H7 (cell line): Measurements from ENCODE around the gene ZDHHC14. TPM values are rescaled to one million over a fixed set of nuclear protein-coding genes. Genes with fewer than 3 reads are reported as not detected.

Experiments used
- DNase-seq: peaks from one replicate; pipeline ENCODE4 v3.0.0; 2012
- H3K27me3 ChIP-seq: 2 replicates; pipeline ENCODE4 v1.6.0; 2011; ENCODE audit warnings: mild to moderate bottlenecking, low read length; ENCODE audit not compliant: control insufficient read depth, insufficient read depth
- H3K36me3 ChIP-seq: replicated peaks from 2 replicates; pipeline ENCODE4 v1.5.1; 2011; ENCODE audit warnings: low read length; ENCODE audit not compliant: control insufficient read depth, insufficient read depth
- H3K4me3 ChIP-seq: 2 replicates; pipeline ENCODE4 v1.5.1; 2011; ENCODE audit warnings: low read depth, mild to moderate bottlenecking, control low read depth, low read length, moderate library complexity; ENCODE audit not compliant: insufficient read depth
- total RNA-seq: library from RNA; depleted of rRNA; stranded (reverse); fragments of >200 nt; shearing (Covaris generic); gene quantifications from 2 replicates; pipeline ENCODE4 v1.2.3, GENCODE V29; 2014

ZDHHC14 gene
- total RNA-seq, 1 experiment from 2014 or later: 1.1 TPM

DNA sequence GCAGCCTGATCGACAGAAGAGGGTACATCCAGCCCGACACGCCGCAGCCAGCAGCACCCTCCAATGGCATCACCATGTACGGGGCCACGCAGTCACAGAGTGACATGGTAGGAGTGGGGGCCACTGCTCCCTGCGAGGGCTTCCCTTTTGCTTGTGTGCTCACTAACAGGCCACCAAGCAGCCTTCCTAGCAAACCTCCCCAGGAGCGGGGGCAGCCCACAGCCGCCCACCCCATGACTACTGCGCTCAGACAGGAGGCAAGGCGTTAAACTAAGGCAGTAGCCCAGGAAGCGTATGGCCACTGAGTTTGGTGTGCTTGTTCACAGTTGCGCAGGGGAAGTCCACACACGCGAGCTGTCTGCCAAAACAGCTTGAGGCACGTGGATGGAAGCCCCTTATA, 272.5 kb downstream of the ZDHHC14 start:
- DNase-seq: no peak
- Histone ChIP-seq H3K4me3 (no peak overlapping the region), H3K36me3 (no peaks in the 10 kb centered on the region), H3K27me3 (no peaks in the 10 kb centered on the region)

- DNase-seq: no peak
- Histone ChIP-seq H3K36me3 (no peaks in the 10 kb centered on the region), H3K4me3 (no peak overlapping the region), H3K27me3 (no peaks in the 10 kb centered on the region)
Observed at GRCh38 chr6:157655139-157655538, 274.1 kb downstream of the ZDHHC14 start.

- no peak for DNase-seq
- no peaks in the 10 kb centered on the region for H3K36me3 ChIP-seq
- no peaks in the 10 kb centered on the region for H3K27me3 ChIP-seq
- H3K4me3 ChIP-seq: no peak overlapping the region
Observed at GRCh38 chr6:157656437-157656997, 275.5 kb downstream of the ZDHHC14 start.

- H3K4me3 ChIP-seq: no peak overlapping the region
- DNase-seq: no peak
- no peaks in the 10 kb centered on the region for H3K27me3 ChIP-seq
- H3K36me3 ChIP-seq: no peaks in the 10 kb centered on the region
Observed at GRCh38 chr6:157657754-157658153, 276.8 kb downstream of the ZDHHC14 start.

DNA sequence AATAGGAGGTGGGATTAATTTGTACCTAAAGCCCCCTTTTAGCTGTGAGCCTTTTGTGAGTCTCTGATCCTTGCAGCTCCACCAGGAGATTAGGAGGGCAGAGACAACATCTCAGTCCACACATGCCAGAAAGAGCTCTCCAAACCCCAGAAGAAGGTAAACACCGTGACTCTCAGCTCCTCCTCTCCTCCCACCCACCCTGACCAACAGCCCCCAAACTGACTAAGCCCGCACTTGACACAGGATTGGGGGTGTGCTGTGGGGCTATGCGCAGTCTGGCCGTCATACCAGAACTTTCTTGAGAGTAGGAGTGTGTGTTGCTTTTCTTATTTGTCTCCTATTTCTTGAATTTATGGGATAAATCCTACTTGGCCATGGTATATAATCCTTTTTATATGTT, 277.3 kb downstream of the ZDHHC14 start:
- H3K27me3 ChIP-seq: no peaks in the 10 kb centered on the region
- no peak overlapping the region for H3K4me3 ChIP-seq
- no peak for DNase-seq
- no peaks in the 10 kb centered on the region for H3K36me3 ChIP-seq

- no peak for DNase-seq
- Histone ChIP-seq H3K36me3 (no peaks in the 10 kb centered on the region), H3K27me3 (no peaks in the 10 kb centered on the region), H3K4me3 (no peak overlapping the region)
Observed at GRCh38 chr6:157659536-157660271, 278.7 kb downstream of the ZDHHC14 start.

DNA sequence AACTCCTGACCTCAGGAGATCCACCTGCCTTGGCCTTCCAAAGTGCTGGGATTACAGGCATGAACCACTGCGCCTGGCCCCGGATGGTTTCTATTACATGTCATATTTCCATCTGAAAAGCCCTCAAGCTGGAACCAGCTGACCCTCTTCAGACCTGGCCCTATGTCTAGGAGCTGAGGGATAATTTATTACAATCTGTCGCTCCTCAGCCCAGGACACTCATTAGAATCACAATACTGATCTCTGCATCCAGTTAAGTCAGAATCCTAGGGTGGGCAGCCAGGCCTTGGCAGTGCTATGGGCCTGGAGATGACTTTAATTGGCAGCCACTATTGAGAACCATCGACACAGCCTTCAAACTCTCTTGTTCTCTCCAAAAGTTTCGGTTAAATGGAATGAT, 279.4 kb downstream of the ZDHHC14 start:
- H3K4me3 ChIP-seq: no peak overlapping the region
- H3K27me3 ChIP-seq: no peaks in the 10 kb centered on the region
- H3K36me3 ChIP-seq: no peaks in the 10 kb centered on the region
- no peak for DNase-seq

- H3K36me3 ChIP-seq: no peaks in the 10 kb centered on the region
- no peak overlapping the region for H3K4me3 ChIP-seq
- DNase-seq: no peak
- no peaks in the 10 kb centered on the region for H3K27me3 ChIP-seq
Observed at GRCh38 chr6:157661652-157662051, 280.7 kb downstream of the ZDHHC14 start.

- no peak for DNase-seq
- Histone ChIP-seq H3K27me3 (no peaks in the 10 kb centered on the region), H3K36me3 (no peaks in the 10 kb centered on the region), H3K4me3 (no peak overlapping the region)
Observed at GRCh38 chr6:157663261-157663660, 282.3 kb downstream of the ZDHHC14 start.

DNA sequence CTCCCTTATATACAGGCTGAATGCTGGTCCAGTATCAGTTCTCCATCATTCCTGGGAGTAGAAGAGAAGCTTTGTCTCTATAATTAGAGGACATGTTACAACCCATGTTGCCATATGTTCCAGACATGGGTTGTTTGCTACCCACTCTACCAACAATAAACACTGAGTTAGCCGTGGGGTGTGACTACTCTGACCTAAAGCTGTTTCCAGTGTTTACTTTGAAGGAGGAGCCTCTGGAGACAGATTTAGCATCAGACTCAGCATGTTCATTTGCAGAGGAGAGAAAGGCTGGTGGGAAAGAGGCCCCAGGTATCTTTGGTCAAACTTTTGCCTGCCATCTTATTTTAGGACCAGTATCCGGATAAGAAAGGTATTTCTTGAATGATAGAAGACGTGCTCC, 284.2 kb downstream of the ZDHHC14 start:
- Histone ChIP-seq H3K36me3 (no peaks in the 10 kb centered on the region), H3K27me3 (no peaks in the 10 kb centered on the region), H3K4me3 (no peak overlapping the region)
- no peak for DNase-seq

DNA sequence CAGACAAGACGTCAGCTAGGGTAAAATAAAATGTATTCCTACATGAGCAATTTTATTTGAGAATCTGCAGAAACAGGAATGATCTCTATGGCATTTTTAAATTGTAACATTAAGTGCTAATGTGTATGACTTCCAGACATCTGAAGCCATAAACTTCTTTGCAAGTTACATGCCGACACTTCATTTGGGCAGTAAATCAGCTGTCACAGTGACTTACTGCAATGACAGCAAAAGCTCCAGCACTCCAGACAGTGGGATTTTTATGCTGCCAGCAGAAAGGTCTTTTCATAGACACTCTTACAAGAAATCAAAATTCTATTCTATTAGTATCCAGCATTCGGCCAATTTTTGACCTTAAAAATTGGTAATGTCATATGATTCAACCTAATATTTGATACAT, 285.7 kb downstream of the ZDHHC14 start:
- Histone ChIP-seq H3K4me3 (no peak overlapping the region), H3K36me3 (no peaks in the 10 kb centered on the region), H3K27me3 (no peaks in the 10 kb centered on the region)
- DNase-seq: no peak

DNA sequence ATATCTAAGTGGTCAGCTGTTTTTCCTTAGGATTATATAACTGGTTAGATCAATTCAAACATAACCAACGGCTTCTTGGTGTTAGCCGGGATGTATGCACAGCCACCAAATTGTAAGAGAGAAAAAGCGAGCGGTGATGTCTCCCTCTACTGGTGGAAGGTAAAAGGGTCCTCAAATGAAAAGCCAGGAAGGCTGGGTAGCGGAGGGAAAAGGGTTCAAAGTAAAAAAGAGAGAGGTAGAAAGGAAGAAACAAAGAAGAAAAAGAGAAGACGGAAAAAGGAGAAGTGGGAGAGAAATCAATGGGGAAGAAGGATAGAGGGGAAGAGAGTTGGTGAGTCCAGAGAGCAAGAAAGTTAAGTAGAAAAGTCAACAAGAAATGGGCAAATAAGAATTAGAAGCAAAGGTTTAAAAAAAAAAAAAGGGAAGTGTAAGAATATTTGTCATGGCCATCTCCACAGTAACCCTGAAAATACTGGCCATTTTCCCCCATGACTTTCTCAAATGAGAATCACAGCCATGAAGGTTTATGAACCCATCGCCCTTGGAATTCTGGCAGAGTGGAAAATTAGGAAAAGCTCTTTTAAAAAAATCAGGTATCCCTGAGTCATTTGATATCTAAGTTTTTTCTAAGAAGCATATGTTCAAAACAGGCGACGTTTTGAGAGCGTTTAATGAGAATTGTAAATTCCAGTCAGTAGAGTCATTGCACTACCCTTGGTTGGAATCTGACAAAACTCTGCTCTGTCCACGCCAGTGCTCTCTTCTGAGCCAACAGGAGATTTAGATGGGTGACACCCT, 286.4 kb downstream of the ZDHHC14 start:
- peak; percentile 82 for DNase-seq
- Histone ChIP-seq H3K36me3 (no peaks in the 10 kb centered on the region), H3K4me3 (no peak overlapping the region), H3K27me3 (no peaks in the 10 kb centered on the region)

GRCh38 chr6:157668009-157668401, 287.0 kb downstream of the ZDHHC14 start:
- Histone ChIP-seq H3K27me3 (no peaks in the 10 kb centered on the region), H3K36me3 (no peaks in the 10 kb centered on the region), H3K4me3 (no peak overlapping the region)
- no peak for DNase-seq

DNA sequence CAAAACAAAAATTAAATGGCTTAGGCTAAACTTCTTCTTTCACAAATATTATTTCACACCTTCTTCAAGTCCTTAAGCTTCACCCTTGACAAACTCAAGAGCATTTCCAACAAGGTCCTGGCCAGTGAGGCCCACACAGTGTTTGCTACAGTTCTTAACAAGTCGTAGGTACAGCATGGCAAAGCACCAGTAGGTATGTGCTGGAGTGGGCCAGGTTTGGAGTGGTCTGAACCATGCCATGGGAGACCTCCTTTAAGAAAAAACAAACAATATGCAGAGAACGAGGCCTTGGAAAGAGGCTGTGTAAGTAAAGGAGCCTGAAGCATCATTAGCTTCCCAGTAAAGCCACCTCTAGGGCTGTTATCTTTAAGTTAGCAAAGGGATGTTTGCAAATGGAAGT, 287.7 kb downstream of the ZDHHC14 start:
- Histone ChIP-seq H3K4me3 (no peak overlapping the region), H3K27me3 (no peaks in the 10 kb centered on the region), H3K36me3 (no peaks in the 10 kb centered on the region)
- no peak for DNase-seq

- Histone ChIP-seq H3K36me3 (no peaks in the 10 kb centered on the region), H3K27me3 (no peaks in the 10 kb centered on the region), H3K4me3 (no peak overlapping the region)
- no peak for DNase-seq
Observed at GRCh38 chr6:157669323-157669722, 288.3 kb downstream of the ZDHHC14 start.
